Measurements from ENCODE around the gene ADK.

- TF ChIP-seq, protein P1, sequence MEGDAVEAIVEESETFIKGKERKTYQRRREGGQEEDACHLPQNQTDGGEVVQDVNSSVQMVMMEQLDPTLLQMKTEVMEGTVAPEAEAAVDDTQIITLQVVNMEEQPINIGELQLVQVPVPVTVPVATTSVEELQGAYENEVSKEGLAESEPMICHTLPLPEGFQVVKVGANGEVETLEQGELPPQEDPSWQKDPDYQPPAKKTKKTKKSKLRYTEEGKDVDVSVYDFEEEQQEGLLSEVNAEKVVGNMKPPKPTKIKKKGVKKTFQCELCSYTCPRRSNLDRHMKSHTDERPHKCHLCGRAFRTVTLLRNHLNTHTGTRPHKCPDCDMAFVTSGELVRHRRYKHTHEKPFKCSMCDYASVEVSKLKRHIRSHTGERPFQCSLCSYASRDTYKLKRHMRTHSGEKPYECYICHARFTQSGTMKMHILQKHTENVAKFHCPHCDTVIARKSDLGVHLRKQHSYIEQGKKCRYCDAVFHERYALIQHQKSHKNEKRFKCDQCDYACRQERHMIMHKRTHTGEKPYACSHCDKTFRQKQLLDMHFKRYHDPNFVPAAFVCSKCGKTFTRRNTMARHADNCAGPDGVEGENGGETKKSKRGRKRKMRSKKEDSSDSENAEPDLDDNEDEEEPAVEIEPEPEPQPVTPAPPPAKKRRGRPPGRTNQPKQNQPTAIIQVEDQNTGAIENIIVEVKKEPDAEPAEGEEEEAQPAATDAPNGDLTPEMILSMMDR (conservative IDR thresholded peaks at IDR 0.05 in 1 of 2, IDR thresholded peaks at IDR 0.05 in 1 of 2; ENCODE audit: low read depth in 1 of 2, low read length in 2 of 2): no peak
- TF ChIP-seq EZH2 (IDR thresholded peaks at IDR 0.05; ENCODE audit: low read length, missing control alignments): no peak
Measured at GRCh38 chr10:74642901-74643595, 492.0 kb downstream of the ADK start.

Data from fibroblast of lung (primary cell).